ENCODE results near the gene AMBN. TPM values are rescaled to one million over a fixed set of nuclear protein-coding genes. Genes with fewer than 3 reads are reported as not detected.
"Not testable (repeated sequence)": the region's sequence is repeated elsewhere in the genome, so short reads cannot be mapped to it uniquely, and the experiment has no call there.

The AMBN gene
- total RNA-seq, 1 donor from 2014 or later, result not detected

- intact Hi-C loops (cut with DNase I), result no loop called here
- DNase-seq (ENCODE audit: low spot score), result no peak
Measured at GRCh38 chr4:70606459-70606858, 14.4 kb downstream of the AMBN start.

GRCh38 chr4:70607334-70607853 is 15.3 kb downstream of the AMBN start:
- intact Hi-C loops (cut with DNase I), result no loop called here
- no peak for DNase-seq (ENCODE audit: low spot score)

- intact Hi-C loops (cut with DNase I), result no loop called here
- DNase-seq (ENCODE audit: low spot score), result no peak
Measured at GRCh38 chr4:70608324-70608723, 16.3 kb downstream of the AMBN start.

- no peak for DNase-seq (ENCODE audit: low spot score)
- intact Hi-C loops (cut with DNase I), result no loop called here
Measured at GRCh38 chr4:70613306-70614183, 21.5 kb downstream of the AMBN start.

GRCh38 chr4:70614184-70614555 is 22.1 kb downstream of the AMBN start:
- no peak for DNase-seq (ENCODE audit: low spot score)
- intact Hi-C loops (cut with DNase I), result no loop called here

- no peak for DNase-seq (ENCODE audit: low spot score)
- intact Hi-C loops (cut with DNase I), result no loop called here
Measured at GRCh38 chr4:70619288-70619687, 27.2 kb downstream of the AMBN start.

- DNase-seq (ENCODE audit: low spot score), result no peak
- intact Hi-C loops (cut with DNase I), result no loop called here
Measured at GRCh38 chr4:70619778-70620177, 27.7 kb downstream of the AMBN start.

- DNase-seq (ENCODE audit: low spot score), result no peak
- intact Hi-C loops (cut with DNase I), result no loop called here
Measured at GRCh38 chr4:70623323-70623722, 31.3 kb downstream of the AMBN start.

- intact Hi-C loops (cut with DNase I), result no loop called here
- DNase-seq (ENCODE audit: low spot score), result no peak
Measured at GRCh38 chr4:70624226-70624793, 32.3 kb downstream of the AMBN start.

- intact Hi-C loops (cut with DNase I), result no loop called here
Measured at GRCh38 chr4:70627620-70628019, 35.6 kb downstream of the AMBN start.

GRCh38 chr4:70628444-70628843 is 36.4 kb downstream of the AMBN start, which contains the start of gene ENAM:
Gene ENAM (plus strand): TSS chr4:70628744. CDS start chr4:70629501, 757 bp downstream.
- intact Hi-C loops (cut with DNase I), result no loop called here
- DNase-seq (ENCODE audit: low spot score), result no peak

More at GRCh38 chr4:70627620-70628019, 35.6 kb downstream of the AMBN start:
- DNase-seq (ENCODE audit: low spot score), result no peak

GRCh38 chr4:70629469-70630090 is 37.5 kb downstream of the AMBN start:
- DNase-seq (ENCODE audit: low spot score), result no peak
- intact Hi-C loops (cut with DNase I), result no loop called here

- intact Hi-C loops (cut with DNase I), result no loop called here
Measured at GRCh38 chr4:70630162-70630561, 38.1 kb downstream of the AMBN start.

GRCh38 chr4:70632028-70632427 is 40.0 kb downstream of the AMBN start:
- intact Hi-C loops (cut with DNase I), result no loop called here
- no peak for DNase-seq (ENCODE audit: low spot score)

More at GRCh38 chr4:70630162-70630561, 38.1 kb downstream of the AMBN start:
- DNase-seq (ENCODE audit: low spot score), result no peak

GRCh38 chr4:70634482-70634881 is 42.4 kb downstream of the AMBN start:
- intact Hi-C loops (cut with DNase I), result no loop called here
- no peak for DNase-seq (ENCODE audit: low spot score)

- no peak for DNase-seq (ENCODE audit: low spot score)
- intact Hi-C loops (cut with DNase I), result no loop called here
Measured at GRCh38 chr4:70637239-70637913, 45.3 kb downstream of the AMBN start.

GRCh38 chr4:70640192-70640591 is 48.1 kb downstream of the AMBN start:
- no peak for DNase-seq (ENCODE audit: low spot score)
- intact Hi-C loops (cut with DNase I), result no loop called here

GRCh38 chr4:70650741-70651140 is 58.7 kb downstream of the AMBN start:
- intact Hi-C loops (cut with DNase I), result loop anchor here (5.0 to 10.0 kb wide), 2 partner anchors 357 to 1064 kb away; no protein-coding TSS in a partner anchor
- DNase-seq (ENCODE audit: low spot score), result not testable (repeated sequence)

- no peak for DNase-seq (ENCODE audit: low spot score)
- intact Hi-C loops (cut with DNase I), result loop anchor here (5.0 to 10.0 kb wide), 2 partner anchors 355 to 1063 kb away; no protein-coding TSS in a partner anchor
Measured at GRCh38 chr4:70651864-70652506, 59.9 kb downstream of the AMBN start.
